NCI-H226 (cell line): ENCODE data around the gene PRRT4.

ENCODE experiments used
- DNase-seq: peaks from one replicate; pipeline ENCODE4 v3.0.0-alpha.2; 2015

PRRT4 gene

GRCh38 chr7:128361411-128362379 lies at the start of gene PRRT4:
TSS of gene PRRT4 (minus strand) at chr7:128361690.
- DNase-seq: no peak

DNA sequence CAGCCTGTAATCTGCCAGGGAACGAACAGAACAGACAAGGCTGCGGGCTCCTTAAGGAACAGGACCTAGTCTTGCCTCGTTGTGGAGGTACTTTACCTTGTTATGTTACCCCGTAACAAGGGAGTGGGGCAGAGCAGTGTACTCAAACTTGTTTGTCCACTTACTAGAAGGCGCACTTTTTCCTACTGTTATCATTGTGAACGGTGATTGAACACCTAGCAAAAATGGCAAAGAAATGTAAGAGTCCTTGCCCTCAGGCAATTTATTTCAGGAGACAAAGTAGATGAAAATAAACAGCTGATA lies 48.9 kb upstream of the PRRT4 start:
- DNase-seq: no peak

- DNase-seq: peak; percentile 68
Measured at GRCh38 chr7:128409596-128410450, 48.3 kb upstream of the PRRT4 start, which contains the start of gene IMPDH1. TSS of gene IMPDH1 (minus strand) at chr7:128409982. CDS start at chr7:128409901, 81 bp downstream.

GRCh38 chr7:128408709-128409595 lies 47.5 kb upstream of the PRRT4 start:
- no peak for DNase-seq

- no peak for DNase-seq
Measured at GRCh38 chr7:128407751-128408708, 46.5 kb upstream of the PRRT4 start.

DNA sequence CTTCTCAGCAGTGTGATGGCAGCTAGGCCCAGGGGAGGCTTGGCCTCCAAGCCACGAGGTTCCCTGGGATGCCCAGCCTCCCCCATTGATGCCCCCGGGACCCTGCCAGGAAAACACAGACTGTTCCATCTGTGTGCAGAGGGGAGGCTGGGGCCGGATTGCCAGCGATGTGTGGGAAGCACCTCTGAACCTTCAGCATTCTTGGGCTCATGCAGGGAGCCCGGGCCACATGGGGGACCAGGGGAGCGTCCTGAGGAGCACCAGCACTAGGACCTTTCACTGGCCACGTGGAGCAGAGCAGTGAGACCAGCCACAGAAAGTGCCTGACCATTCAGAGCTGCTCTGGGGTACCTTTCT lies 45.7 kb upstream of the PRRT4 start:
- DNase-seq: no peak

DNA sequence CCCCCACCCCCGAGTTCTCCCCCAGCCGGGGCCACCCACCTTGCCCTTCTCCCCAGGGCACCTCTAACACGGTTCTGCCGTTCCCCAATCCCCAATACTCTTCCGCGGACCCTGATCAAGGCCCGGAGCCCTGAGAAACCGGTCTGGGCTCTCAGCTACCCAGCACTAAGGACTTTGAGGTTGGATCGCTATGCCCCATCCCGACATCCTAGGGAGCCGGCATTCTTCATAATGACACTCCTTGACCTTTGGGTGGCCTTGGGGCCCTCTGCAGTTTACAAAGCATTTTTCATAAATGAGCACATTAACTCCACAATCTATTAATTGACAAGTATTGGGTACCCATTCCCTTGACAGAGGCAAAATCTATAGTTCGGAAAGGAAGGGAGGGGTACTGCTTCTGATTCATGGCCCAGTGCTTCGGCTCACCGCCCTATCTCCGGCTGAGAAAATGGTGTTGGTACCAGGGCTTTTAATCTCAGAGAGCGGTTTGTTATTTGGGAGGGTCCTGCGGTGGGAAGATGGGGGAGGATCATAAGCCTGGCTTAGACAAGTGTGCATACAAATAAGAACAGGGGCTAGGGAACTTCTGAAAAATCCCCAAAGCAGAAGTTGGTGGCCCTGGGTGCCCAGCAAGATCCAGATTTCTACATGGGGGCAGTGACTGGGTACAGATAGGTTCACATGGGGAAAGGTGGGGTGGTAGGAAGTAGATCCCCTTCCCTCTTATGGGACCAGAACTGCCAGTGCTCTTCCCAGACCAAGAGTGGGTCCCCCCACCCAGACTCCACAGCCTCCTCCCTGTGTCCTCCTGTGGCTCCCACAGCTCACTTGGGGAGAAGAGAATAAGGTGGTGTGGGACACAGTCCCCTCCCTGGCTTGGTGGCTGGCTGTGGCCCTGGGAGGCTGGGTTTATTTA lies 45.1 kb upstream of the PRRT4 start:
- no peak for DNase-seq

DNA sequence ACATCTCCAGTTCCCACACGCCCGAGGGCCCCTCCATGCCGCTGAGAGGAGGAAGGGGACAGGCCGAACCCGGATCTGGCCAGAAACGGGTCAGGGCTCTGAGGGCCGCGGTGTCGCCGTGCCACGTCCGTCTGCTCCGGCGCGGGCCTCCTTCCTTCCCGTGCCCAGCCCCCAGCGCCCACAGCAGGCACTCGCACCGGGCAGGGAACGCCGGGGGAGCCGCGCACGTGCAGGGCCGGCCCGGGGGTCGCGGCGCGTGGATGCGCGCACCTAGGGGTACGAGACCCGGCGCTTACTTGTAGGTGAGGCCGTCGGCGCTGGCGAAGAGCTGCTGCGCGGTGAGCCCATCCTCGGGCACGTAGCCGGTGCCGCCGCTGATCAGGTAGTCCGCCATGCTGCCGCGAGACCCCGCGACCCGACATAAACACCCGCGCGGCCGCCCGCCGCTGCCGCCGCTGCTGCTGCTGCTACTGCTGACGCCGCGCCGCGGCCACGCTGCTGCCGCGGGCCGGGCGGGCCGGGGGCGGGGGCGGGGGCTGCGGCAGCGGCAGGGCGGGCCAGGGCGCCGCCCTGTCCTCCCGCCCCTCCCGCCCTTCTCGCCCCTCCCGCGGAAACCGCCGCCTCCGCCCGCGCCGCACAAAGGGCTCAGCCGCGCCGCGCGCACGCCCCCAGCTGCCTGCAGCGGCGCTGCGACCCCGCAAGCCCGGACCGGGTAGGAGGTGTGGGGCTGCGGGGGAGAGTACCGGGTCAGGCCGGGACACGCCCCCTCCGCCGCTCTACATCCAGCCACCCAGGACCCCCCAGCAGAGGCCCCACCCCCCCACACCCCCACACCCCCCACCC lies 44.2 kb upstream of the PRRT4 start:
- DNase-seq: no peak

DNA sequence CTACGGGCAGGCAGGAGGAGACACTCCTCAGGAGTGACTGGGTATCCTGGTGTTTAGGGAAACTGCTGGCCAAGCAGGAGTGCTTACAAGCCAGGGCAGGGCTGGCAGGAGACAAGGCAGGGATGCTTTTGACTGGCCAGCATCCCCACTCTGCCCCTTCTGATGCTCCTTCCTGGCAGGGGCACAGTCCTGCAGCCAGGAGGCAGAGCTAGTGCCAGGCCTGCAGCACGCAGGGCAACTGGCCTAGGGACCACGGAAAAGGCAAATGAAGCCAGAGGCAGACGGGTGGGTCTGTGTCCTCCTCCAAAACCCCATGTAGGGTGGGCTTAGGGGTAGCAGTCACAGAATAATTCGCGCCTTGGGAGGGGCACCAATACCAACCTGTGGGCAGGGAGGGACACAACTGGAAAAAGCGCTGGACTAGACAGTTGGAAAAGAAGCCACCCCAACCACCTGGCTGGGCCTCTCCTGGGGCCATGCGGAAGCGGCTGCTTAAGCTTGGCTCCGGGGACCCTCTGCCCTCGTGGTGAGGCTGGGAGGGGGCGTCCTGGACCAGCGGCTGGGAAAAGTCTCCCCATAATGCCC lies 43.5 kb upstream of the PRRT4 start:
- DNase-seq: no peak

DNA sequence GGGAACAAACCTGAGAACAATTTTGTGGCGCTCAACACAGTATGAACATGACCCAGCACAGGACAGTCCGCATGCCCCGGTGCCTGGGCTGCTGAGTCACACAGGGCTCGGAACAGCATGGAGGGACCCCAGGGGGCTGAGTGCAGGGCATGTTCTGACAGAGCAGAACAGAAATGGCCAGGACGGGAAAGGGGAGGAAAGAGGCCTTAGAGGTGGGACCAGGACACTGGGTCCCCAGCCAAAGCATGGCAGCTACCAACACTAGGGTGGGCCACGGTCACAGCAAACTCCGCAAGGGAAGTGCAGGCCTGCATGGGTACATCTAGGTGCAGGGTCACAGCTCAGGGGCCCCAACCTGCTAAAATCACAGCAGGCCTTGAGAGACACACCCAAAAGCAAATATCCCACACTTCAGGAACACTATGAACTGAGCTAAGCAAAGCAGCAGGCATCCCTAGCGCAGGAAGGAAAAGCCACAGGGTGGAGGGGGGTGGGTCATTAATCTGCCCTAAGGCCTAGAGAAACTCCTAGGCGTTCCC lies 42.7 kb upstream of the PRRT4 start:
- DNase-seq: no peak

GRCh38 chr7:128403676-128404075 lies 42.2 kb upstream of the PRRT4 start:
- DNase-seq: no peak

DNA sequence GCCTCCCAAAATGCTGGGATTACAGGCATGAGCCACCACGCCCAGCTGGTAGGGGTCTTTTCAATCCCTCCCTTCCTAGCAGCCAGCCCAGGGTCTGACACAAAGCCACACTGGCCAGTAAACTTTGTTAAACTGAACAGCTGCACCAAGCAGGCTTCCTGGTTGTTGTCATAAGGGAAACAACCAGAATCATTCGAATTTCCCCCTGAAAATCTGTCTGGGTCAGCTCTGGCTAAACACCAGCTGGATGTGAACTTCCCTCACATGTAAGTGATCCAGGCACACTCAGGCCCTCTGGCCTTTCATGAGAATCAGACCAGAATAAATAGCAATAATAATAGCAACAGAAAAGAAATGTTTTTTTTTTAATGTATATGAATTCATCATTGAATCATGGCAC lies 40.9 kb upstream of the PRRT4 start:
- DNase-seq: no peak

- DNase-seq: no peak
Measured at GRCh38 chr7:128400566-128400965, 39.1 kb upstream of the PRRT4 start.

GRCh38 chr7:128399991-128400390 lies 38.5 kb upstream of the PRRT4 start:
- no peak for DNase-seq

DNA sequence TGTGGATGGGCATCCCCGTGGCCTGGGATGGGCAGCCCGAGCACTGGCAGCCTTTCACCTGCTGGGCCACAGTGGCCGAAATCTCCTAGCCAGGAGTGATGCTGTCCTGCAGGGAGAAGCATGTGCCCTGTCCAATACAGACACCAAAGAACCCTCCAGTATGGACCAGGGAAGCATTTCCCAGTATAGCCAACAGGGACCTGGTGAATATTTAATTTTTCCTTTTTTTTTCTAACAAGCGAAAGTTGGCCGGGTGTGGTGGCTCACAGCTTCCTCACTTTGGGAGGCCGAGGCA lies 37.3 kb upstream of the PRRT4 start:
- no peak for DNase-seq

DNA sequence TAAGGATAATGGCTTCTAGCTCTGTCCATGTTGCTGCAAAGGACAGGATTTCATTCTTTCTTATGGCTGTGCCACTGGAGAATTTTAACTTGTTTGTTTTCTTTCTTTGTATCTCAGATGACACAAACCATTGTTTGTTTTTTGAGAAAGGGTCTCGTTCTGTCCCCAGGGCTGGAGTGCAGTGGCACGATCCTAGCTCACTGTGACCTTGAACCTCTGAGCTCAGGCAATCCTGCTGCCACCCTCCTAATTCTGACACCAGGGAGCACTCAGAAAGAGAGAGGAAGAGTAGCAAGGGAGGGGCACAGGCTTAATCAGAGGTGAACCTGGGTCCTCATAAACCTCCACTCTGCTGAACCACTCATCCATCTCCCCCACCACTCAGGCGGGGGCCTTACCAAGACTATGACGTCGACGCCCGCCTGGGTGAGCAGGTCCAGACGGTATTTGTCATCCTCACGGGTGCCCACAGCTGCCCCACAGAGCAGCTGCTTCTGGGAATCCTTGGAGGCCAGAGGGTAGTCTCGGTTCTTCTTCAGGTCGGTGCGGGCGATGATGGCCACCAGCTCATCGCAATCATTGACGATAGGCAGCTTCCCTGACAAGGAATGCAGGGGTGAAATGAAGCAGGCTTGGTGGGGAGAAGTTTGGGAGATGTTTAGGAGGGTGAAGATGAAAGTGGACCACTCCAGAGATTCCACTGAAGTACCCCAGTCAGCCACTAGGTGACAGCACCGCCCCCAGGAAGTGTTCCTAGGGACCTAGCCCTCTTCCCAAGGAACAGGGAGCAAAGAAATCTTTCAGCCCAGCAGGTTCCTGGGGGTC lies 36.7 kb upstream of the PRRT4 start:
- peak; percentile 42 for DNase-seq

GRCh38 chr7:128396357-128396756 lies 34.9 kb upstream of the PRRT4 start:
- DNase-seq: no peak

DNA sequence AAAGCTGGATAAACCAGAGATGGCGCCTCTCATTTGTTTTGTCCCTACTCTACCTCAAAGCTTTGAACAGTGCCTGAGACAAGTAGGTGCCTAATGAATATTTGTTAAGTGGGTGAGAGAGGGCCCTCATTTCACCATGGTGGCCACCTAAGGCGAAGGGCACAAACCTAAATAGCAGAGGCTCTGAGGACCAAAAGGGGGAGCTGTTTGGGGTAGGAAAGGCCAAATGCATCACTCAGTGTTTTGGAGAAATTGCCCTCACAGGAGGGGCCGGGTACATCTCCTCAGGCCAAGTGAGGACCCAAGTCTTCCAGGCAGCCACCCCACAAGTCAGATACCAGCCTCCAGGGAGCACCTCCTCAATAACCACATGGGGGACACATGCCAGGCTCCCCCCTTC lies 34.3 kb upstream of the PRRT4 start:
- DNase-seq: no peak
